Stimulated activated CD4-positive, alpha-beta T cell treated with anti-CD3 and anti-CD28 coated beads, Interleukin-2, amount 100 ng/mL, for 4 hours (primary cell): ENCODE results near the gene DGKE.

ENCODE experiments used
- DNase-seq: peaks from one replicate; pipeline ENCODE4 v3.0.0-alpha.2; 2020; ENCODE audit warnings: low read depth

DGKE gene

GRCh38 chr17:56890906-56891674 is 57.1 kb downstream of the DGKE start:
- no peak for DNase-seq

GRCh38 chr17:56891751-56892150 is 57.8 kb downstream of the DGKE start:
- DNase-seq: peak; percentile 20

- no peak for DNase-seq
Measured at GRCh38 chr17:56892333-56892732, 58.4 kb downstream of the DGKE start.

- DNase-seq: no peak
Measured at GRCh38 chr17:56893503-56893902, 59.6 kb downstream of the DGKE start.

GRCh38 chr17:56894859-56895455 is 61.0 kb downstream of the DGKE start:
- DNase-seq: no peak

- no peak for DNase-seq
Measured at GRCh38 chr17:56896217-56896967, 62.4 kb downstream of the DGKE start.

GRCh38 chr17:56896968-56897359 is 63.0 kb downstream of the DGKE start:
- no peak for DNase-seq

GRCh38 chr17:56897646-56898424 is 63.9 kb downstream of the DGKE start:
- no peak for DNase-seq

- DNase-seq: no peak
Measured at GRCh38 chr17:56898874-56899273, 64.9 kb downstream of the DGKE start.

- DNase-seq: no peak
Measured at GRCh38 chr17:56899403-56899802, 65.5 kb downstream of the DGKE start.

- DNase-seq: no peak
Measured at GRCh38 chr17:56902348-56902747, 68.4 kb downstream of the DGKE start.

GRCh38 chr17:56903560-56903959 is 69.6 kb downstream of the DGKE start:
- DNase-seq: no peak

- DNase-seq: no peak
Measured at GRCh38 chr17:56908001-56908542, 74.1 kb downstream of the DGKE start.

- DNase-seq: no peak
Measured at GRCh38 chr17:56909742-56910508, 76.0 kb downstream of the DGKE start.

GRCh38 chr17:56910509-56911235 is 76.7 kb downstream of the DGKE start:
- no peak for DNase-seq

GRCh38 chr17:56912105-56912999 is 78.4 kb downstream of the DGKE start:
- DNase-seq: no peak

- DNase-seq: no peak
Measured at GRCh38 chr17:56913000-56913311, 79.0 kb downstream of the DGKE start.

- DNase-seq: peak; percentile 10
Measured at GRCh38 chr17:56913353-56913866, 79.5 kb downstream of the DGKE start.

- DNase-seq: peak; percentile 87
Measured at GRCh38 chr17:56913867-56914580, 80.1 kb downstream of the DGKE start, which contains the start of gene TRIM25. TRIM25 (minus strand) TSS chr17:56914049; CDS start chr17:56913988, 61 bp downstream.
